Measurements from ENCODE around the gene TDP1. TPM values are rescaled to one million over a fixed set of nuclear protein-coding genes. Genes with fewer than 3 reads are reported as not detected.

The TDP1 gene
- total and polyA plus RNA-seq, 2 of the 4 experiments (the other 2 are of a cell fraction): 23.3 to 53.1 TPM

DNA sequence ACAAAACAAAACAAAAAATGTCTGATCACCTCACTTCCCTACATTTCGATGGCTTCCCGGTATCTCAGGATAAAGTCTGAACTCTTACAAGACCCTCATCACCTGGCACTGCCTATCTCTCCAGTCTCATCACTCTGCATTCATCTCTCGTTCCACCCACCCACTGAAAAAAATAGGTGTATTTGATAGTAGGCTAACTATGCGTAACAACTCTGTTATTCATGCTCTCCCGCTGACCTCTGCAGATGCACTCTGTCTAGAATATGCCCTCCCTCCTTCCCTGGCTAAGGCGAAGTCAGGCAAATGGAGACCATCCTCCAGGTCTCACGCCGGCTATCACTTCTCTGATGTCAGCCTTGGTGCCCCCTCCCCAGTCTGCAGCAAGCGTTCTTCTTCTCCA lies 46.1 kb upstream of the TDP1 start:
- no TSS peak for BruUV-seq (replicated peaks)
- no peak for ATAC-seq (ENCODE audit: low read depth)

More for the DNA sequence above, 46.1 kb upstream of the TDP1 start:
- 0 out of 2 replicates have a peak, but pooled peaks cover 1% of the 10 kb centered on the region for H3K36me3 ChIP-seq (ENCODE audit: control insufficient read depth, insufficient read depth, low read length)
- H3K79me1 ChIP-seq (ENCODE audit: low read depth in 1 of 2, low read length in 2 of 2): peaks cover 8 to 13% of the 10 kb centered on the region in 2 experiments; a peak in 1 of 4 replicates
- intact Hi-C loops (cut with micrococcal nuclease) (no loop called here), dilution Hi-C loops (cut with HindIII; ENCODE audit: low sequenced_read_pairs, unreplicated experiment) (no loop called here), in situ Hi-C loops (cut with MboI; ENCODE audit: low sequenced_read_pairs) (no loop called here)
- peak overlapping the region; percentile 93 for H2AK5ac ChIP-seq (ENCODE audit: low read depth, low read length)
- H2BK15ac ChIP-seq (ENCODE audit: low read depth, low read length): peak overlapping the region; percentile 94; the same call in 2 of the 3 replicates
- H2AK9ac ChIP-seq (replicated peaks; ENCODE audit: low read depth, low read length, poor library complexity): no peak overlapping the region
- H3K9me3 ChIP-seq (ENCODE audit: control insufficient read depth, insufficient read depth, low read length): no peaks in the 10 kb centered on the region
- H4K20me1 ChIP-seq (ENCODE audit: insufficient read depth, low read length): no peaks in the 10 kb centered on the region
- no peak overlapping the region for H3K56ac ChIP-seq (ENCODE audit: extremely low read depth, insufficient read depth, low read length)
- H4K91ac ChIP-seq (ENCODE audit: insufficient read depth, low read depth, low read length): peak overlapping the region; percentile 97
- peak overlapping the region; percentile 36; the same call in 1 of the 2 replicates for H3K23ac ChIP-seq (ENCODE audit: low read depth, low read length)
- H3K27me3 ChIP-seq (ENCODE audit: control insufficient read depth, insufficient read depth, low read length): no peaks in the 10 kb centered on the region
- peak overlapping the region; percentile 91 for H3K4ac ChIP-seq (ENCODE audit: low read depth, low read length)
- H3K27ac ChIP-seq (ENCODE audit: insufficient read depth, low read length): peak overlapping the region; percentile 98
- H3K4me2 ChIP-seq (ENCODE audit: low read depth, low read length): no peak overlapping the region
- H3K9ac ChIP-seq (ENCODE audit: low read depth, low read length): no peak overlapping the region
- no peak overlapping the region for H2AFZ ChIP-seq (replicated peaks; ENCODE audit: low read length, poor library complexity)
- WGBS, 2 experiments (ENCODE audit: extremely low coverage in 2 of 2, insufficient read length in 1 of 2): 87% methylated on average over 5 of the region's 9 CpGs; no CpG with 5 or more reads in 1 of the 2 experiments
- no peak overlapping the region for H3K4me3 ChIP-seq (ENCODE audit: insufficient read depth, low read depth, low read length)
- peak overlapping the region; percentile 98 for H3K18ac ChIP-seq (ENCODE audit: low read depth, low read length)
- no peak for DNase-seq
- peaks cover 20% of the 10 kb centered on the region for H3K4me1 ChIP-seq (ENCODE audit: control insufficient read depth, insufficient read depth, low read length)
- H3K9me1 ChIP-seq (ENCODE audit: insufficient read depth, low read length): peaks cover 14% of the 10 kb centered on the region
- POLR2A ChIA-PET (ENCODE audit: unreplicated experiment): no interaction called here
- no peak for TF ChIP-seq MAFK (IDR thresholded peaks at IDR 0.05; ENCODE audit: low read depth, low read length)
- no peak for TF ChIP-seq POLR2A (IDR thresholded peaks at IDR 0.05; ENCODE audit: low read depth, low read length)
- no peak for TF ChIP-seq RFX5 (IDR thresholded peaks at IDR 0.05; ENCODE audit: low read depth, low read length)
- TF ChIP-seq NFE2L2 (IDR thresholded peaks at IDR 0.05; ENCODE audit: low read depth, low read length): no peak
- TF ChIP-seq CEBPB (IDR thresholded peaks at IDR 0.05; ENCODE audit: low read depth, low read length): no peak
- TF ChIP-seq CHD1 (IDR thresholded peaks at IDR 0.05; ENCODE audit: low read depth, low read length): no peak
- no peak for TF ChIP-seq RCOR1 (IDR thresholded peaks at IDR 0.05; ENCODE audit: insufficient replicate concordance, low read length)
- TF ChIP-seq MXI1 (IDR thresholded peaks at IDR 0.05; ENCODE audit: borderline replicate concordance, low read depth, low read length): no peak
- TF ChIP-seq, protein P1, sequence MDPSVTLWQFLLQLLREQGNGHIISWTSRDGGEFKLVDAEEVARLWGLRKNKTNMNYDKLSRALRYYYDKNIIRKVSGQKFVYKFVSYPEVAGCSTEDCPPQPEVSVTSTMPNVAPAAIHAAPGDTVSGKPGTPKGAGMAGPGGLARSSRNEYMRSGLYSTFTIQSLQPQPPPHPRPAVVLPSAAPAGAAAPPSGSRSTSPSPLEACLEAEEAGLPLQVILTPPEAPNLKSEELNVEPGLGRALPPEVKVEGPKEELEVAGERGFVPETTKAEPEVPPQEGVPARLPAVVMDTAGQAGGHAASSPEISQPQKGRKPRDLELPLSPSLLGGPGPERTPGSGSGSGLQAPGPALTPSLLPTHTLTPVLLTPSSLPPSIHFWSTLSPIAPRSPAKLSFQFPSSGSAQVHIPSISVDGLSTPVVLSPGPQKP (IDR thresholded peaks at IDR 0.05; ENCODE audit: borderline replicate concordance, low read depth, low read length): no peak
- no peak for TF ChIP-seq FOS (IDR thresholded peaks at IDR 0.05; ENCODE audit: low read depth, low read length)
- TF ChIP-seq, protein P2, sequence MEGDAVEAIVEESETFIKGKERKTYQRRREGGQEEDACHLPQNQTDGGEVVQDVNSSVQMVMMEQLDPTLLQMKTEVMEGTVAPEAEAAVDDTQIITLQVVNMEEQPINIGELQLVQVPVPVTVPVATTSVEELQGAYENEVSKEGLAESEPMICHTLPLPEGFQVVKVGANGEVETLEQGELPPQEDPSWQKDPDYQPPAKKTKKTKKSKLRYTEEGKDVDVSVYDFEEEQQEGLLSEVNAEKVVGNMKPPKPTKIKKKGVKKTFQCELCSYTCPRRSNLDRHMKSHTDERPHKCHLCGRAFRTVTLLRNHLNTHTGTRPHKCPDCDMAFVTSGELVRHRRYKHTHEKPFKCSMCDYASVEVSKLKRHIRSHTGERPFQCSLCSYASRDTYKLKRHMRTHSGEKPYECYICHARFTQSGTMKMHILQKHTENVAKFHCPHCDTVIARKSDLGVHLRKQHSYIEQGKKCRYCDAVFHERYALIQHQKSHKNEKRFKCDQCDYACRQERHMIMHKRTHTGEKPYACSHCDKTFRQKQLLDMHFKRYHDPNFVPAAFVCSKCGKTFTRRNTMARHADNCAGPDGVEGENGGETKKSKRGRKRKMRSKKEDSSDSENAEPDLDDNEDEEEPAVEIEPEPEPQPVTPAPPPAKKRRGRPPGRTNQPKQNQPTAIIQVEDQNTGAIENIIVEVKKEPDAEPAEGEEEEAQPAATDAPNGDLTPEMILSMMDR (conservative IDR thresholded peaks at IDR 0.05; ENCODE audit: low read depth, low read length): no peak
- peak overlapping the region; percentile 34 for H3K14ac ChIP-seq (replicated peaks; ENCODE audit: low read depth, low read length)
- H2BK5ac ChIP-seq (ENCODE audit: low read depth, low read length, poor library complexity, severe bottlenecking): peak overlapping the region; percentile 95
- H2BK120ac ChIP-seq (ENCODE audit: low read depth, low read length): peak overlapping the region; percentile 97
- peak overlapping the region; percentile 95 for H4K5ac ChIP-seq (ENCODE audit: low read depth, low read length)
- peak overlapping the region; percentile 97 for H2BK20ac ChIP-seq (ENCODE audit: low read depth, low read length)
- CTCF ChIA-PET: no interaction called here
- peak overlapping the region; percentile 74 to 86; a peak in 3 of 4 replicates for H4K8ac ChIP-seq (ENCODE audit: low read depth in 2 of 2, low read length in 2 of 2)
